CD4-positive, alpha-beta memory T cell (primary cell): ENCODE measurements around the gene GATM. TPM values are rescaled to one million over a fixed set of nuclear protein-coding genes. Genes with fewer than 3 reads are reported as not detected.

ENCODE experiments used
- CTCF ChIA-PET: fragments of 350-600 bp; sonication (Branson Sonifier 250); formaldehyde crosslinking; loops from one replicate; lab custom pipeline; 2021; ENCODE audit warnings: inconsistent platforms; ENCODE audit not compliant: partially characterized antibody; lab: Charles Lee
- POLR2A ChIA-PET: fragments of 350-600 bp; sonication (Branson Sonifier 250); formaldehyde crosslinking; loops from one replicate; lab custom pipeline; 2021; ENCODE audit not compliant: partially characterized antibody; lab: Charles Lee
- DNase-seq, 5 donors: peaks; one replicate each; pipeline versions ENCODE4 v3.0.0 to v3.0.0-alpha.2; 2020 to 2022; ENCODE audit warnings: mixed read lengths in 1 of 5
- H3K27ac ChIP-seq: one replicate; pipeline ENCODE4 v1.7.0; 2013; ENCODE audit warnings: low read depth, low read length
- H3K27me3 ChIP-seq: 2 replicates; pipeline ENCODE4 v1.7.0; 2013; ENCODE audit warnings: mild to moderate bottlenecking, low read length, moderate library complexity; ENCODE audit not compliant: insufficient read depth
- H3K36me3 ChIP-seq: 2 replicates; pipeline ENCODE4 v1.7.0; 2013; ENCODE audit warnings: mild to moderate bottlenecking, low read length, moderate library complexity; ENCODE audit not compliant: insufficient read depth
- H3K4me1 ChIP-seq: 2 replicates; pipeline ENCODE4 v1.7.0; 2013; ENCODE audit warnings: mild to moderate bottlenecking, low read length, moderate library complexity; ENCODE audit not compliant: insufficient read depth
- H3K4me3 ChIP-seq, 2 donors: one replicate each; pipeline ENCODE4 v1.7.0; 2013; ENCODE audit warnings: low read length in 2 of 2, mild to moderate bottlenecking in 1 of 2
- H3K9me3 ChIP-seq, 2 donors: one replicate each; pipeline ENCODE4 v1.7.0; 2013; ENCODE audit warnings: low read length in 2 of 2, control low read depth in 1 of 2; ENCODE audit not compliant: control insufficient read depth in 1 of 2
- H3K27ac Mint-ChIP-seq, 7 donors: one replicate each; pipeline ENCODE4 v1.8.0; 2020 to 2021; ENCODE audit warnings: mixed read lengths in 7 of 7, mild to moderate bottlenecking in 6 of 7, inconsistent platforms in 3 of 7, moderate library complexity in 3 of 7
- H3K27me3 Mint-ChIP-seq, 2 donors: one replicate each; pipeline ENCODE4 v1.8.0; 2020 to 2021; ENCODE audit warnings: mixed read lengths in 2 of 2
- H3K36me3 Mint-ChIP-seq, 2 donors: one replicate each; pipeline ENCODE4 v1.8.0; 2020 to 2021; ENCODE audit warnings: mixed read lengths in 2 of 2, inconsistent platforms in 1 of 2, mild to moderate bottlenecking in 1 of 2
- H3K4me1 Mint-ChIP-seq, 4 donors: one replicate each; pipeline ENCODE4 v1.8.0; 2020 to 2021; ENCODE audit warnings: mixed read lengths in 4 of 4, mild to moderate bottlenecking in 1 of 4
- H3K4me3 Mint-ChIP-seq, 8 donors: one replicate each; pipeline ENCODE4 v1.8.0; 2020 to 2021; ENCODE audit warnings: mixed read lengths in 8 of 8, mild to moderate bottlenecking in 7 of 8, moderate library complexity in 6 of 8, inconsistent platforms in 3 of 8
- H3K9me3 Mint-ChIP-seq, 8 donors: one replicate each; pipeline ENCODE4 v1.8.0; 2020 to 2021; ENCODE audit warnings: mixed read lengths in 8 of 8, mild to moderate bottlenecking in 5 of 8, inconsistent platforms in 3 of 8, moderate library complexity in 1 of 8
- intact Hi-C: fragments of 100-400 bp; cut with micrococcal nuclease; formaldehyde crosslinking; loops from one replicate; pipeline ENCODE4 v1.15.1; 2023
- polyA plus RNA-seq, 2 donors: library from polyadenylated mRNA; unstranded; fragments of 300-500 nt; fragmentation: Illumina TruSeq; gene quantifications; one replicate each; pipeline ENCODE4 v1.2.3, GENCODE V29; 2021
- total RNA-seq, 2 experiments: library from RNA; stranded (reverse); gene quantifications; one replicate each; pipeline ENCODE4 v1.2.3, GENCODE V29; 2021

Gene GATM
- total and polyA plus RNA-seq, 4 experiments from 2014 or later: 0.26 to 1.6 (median 1.1) TPM; not detected in 1

- intact Hi-C loops: no loop called here
- H3K27me3 ChIP-seq: no peaks in the 10 kb centered on the region
- H3K4me3 ChIP-seq: no peak overlapping the region
- H3K36me3 ChIP-seq: no peaks in the 10 kb centered on the region
- Mint-ChIP-seq H3K4me3 (no peak overlapping the region), H3K36me3 (no peaks in the 10 kb centered on the region), H3K4me1 (peaks cover 0 to 4% (median 3%) of the 10 kb centered on the region in 4 donors), H3K27ac (peak overlapping the region in 1 of 7 donors; percentile 47), H3K27me3 (peaks cover 6 to 10% of the 10 kb centered on the region in 2 donors), H3K9me3 (peaks cover 0 to 4% (median 0%) of the 10 kb centered on the region in 8 donors)
- CTCF ChIA-PET: interaction anchor here (0.5 kb wide), 1 partner anchor 373 kb away, joined by 3 read pairs; no protein-coding TSS in a partner anchor
- no peak overlapping the region for H3K27ac ChIP-seq
- no peak for DNase-seq
- POLR2A ChIA-PET: no interaction called here
- no peaks in the 10 kb centered on the region for H3K4me1 ChIP-seq
- no peaks in the 10 kb centered on the region for H3K9me3 ChIP-seq
Measured at GRCh38 chr15:45332694-45333093, 45.6 kb downstream of the GATM start.

GRCh38 chr15:45331972-45332371 lies 46.4 kb downstream of the GATM start:
- Mint-ChIP-seq H3K27me3 (peaks cover 10 to 12% of the 10 kb centered on the region in 2 donors), H3K27ac (no peak overlapping the region), H3K4me1 (peaks cover 0 to 4% (median 3%) of the 10 kb centered on the region in 4 donors), H3K36me3 (no peaks in the 10 kb centered on the region), H3K9me3 (no peaks in the 10 kb centered on the region), H3K4me3 (no peak overlapping the region)
- POLR2A ChIA-PET: no interaction called here
- Histone ChIP-seq H3K4me3 (no peak overlapping the region), H3K4me1 (no peaks in the 10 kb centered on the region), H3K27me3 (no peaks in the 10 kb centered on the region), H3K36me3 (no peaks in the 10 kb centered on the region), H3K9me3 (no peaks in the 10 kb centered on the region), H3K27ac (no peak overlapping the region)
- intact Hi-C loops: no loop called here
- DNase-seq: no peak
- CTCF ChIA-PET: no interaction called here

GRCh38 chr15:45328663-45329062 lies 49.7 kb downstream of the GATM start:
- H3K36me3 ChIP-seq: no peaks in the 10 kb centered on the region
- intact Hi-C loops: no loop called here
- no peak overlapping the region for H3K4me3 Mint-ChIP-seq
- H3K27ac Mint-ChIP-seq: no peak overlapping the region
- no peaks in the 10 kb centered on the region for H3K27me3 ChIP-seq
- POLR2A ChIA-PET: no interaction called here
- CTCF ChIA-PET: no interaction called here
- H3K9me3 Mint-ChIP-seq: peaks cover 0 to 3% (median 0%) of the 10 kb centered on the region in 8 donors
- peaks cover 20 to 24% of the 10 kb centered on the region in 2 donors for H3K27me3 Mint-ChIP-seq
- H3K4me3 ChIP-seq: no peak overlapping the region
- H3K4me1 Mint-ChIP-seq: no peaks in the 10 kb centered on the region
- no peaks in the 10 kb centered on the region for H3K9me3 ChIP-seq
- H3K27ac ChIP-seq: no peak overlapping the region
- H3K4me1 ChIP-seq: no peaks in the 10 kb centered on the region
- DNase-seq: no peak
- H3K36me3 Mint-ChIP-seq: no peaks in the 10 kb centered on the region

DNA sequence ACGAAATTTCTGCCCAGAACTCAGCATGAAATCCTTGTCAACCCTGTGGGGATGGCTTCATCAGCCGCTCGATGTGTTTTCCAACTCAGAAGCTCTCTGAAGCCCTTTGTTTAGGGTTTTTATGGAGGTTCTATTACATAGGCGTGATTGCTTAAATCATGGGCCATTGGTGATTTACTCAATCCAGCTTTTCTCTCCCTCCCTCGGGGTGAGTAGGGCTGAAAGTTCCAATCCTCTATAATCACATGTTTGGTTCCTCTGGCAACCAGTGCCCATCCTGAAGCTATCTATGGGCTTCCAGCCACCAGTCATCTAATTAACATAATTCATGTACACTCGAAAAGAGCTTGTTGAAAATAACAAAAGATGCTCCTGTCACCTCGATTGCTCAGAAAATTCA lies 51.6 kb downstream of the GATM start:
- no peaks in the 10 kb centered on the region for H3K9me3 ChIP-seq
- Mint-ChIP-seq H3K36me3 (no peaks in the 10 kb centered on the region), H3K4me1 (no peaks in the 10 kb centered on the region), H3K4me3 (no peak overlapping the region), H3K27ac (no peak overlapping the region), H3K27me3 (peaks cover 16 to 21% of the 10 kb centered on the region in 2 donors), H3K9me3 (peaks cover 0 to 3% (median 0%) of the 10 kb centered on the region in 8 donors)
- no peak overlapping the region for H3K27ac ChIP-seq
- no peak for DNase-seq
- ChIA-PET CTCF (no interaction called here), POLR2A (no interaction called here)
- H3K27me3 ChIP-seq: no peaks in the 10 kb centered on the region
- no peaks in the 10 kb centered on the region for H3K36me3 ChIP-seq
- intact Hi-C loops: no loop called here
- no peak overlapping the region for H3K4me3 ChIP-seq
- no peaks in the 10 kb centered on the region for H3K4me1 ChIP-seq

- H3K9me3 ChIP-seq: no peaks in the 10 kb centered on the region
- no peaks in the 10 kb centered on the region for H3K36me3 Mint-ChIP-seq
- H3K27me3 ChIP-seq: no peaks in the 10 kb centered on the region
- H3K4me3 Mint-ChIP-seq: no peak overlapping the region
- no peaks in the 10 kb centered on the region for H3K4me1 ChIP-seq
- H3K27ac ChIP-seq: no peak overlapping the region
- no peak for DNase-seq
- peaks cover 16 to 19% of the 10 kb centered on the region in 2 donors for H3K27me3 Mint-ChIP-seq
- H3K36me3 ChIP-seq: no peaks in the 10 kb centered on the region
- POLR2A ChIA-PET: no interaction called here
- H3K4me3 ChIP-seq: no peak overlapping the region
- CTCF ChIA-PET: no interaction called here
- intact Hi-C loops: no loop called here
- H3K9me3 Mint-ChIP-seq: peaks cover 0 to 3% (median 0%) of the 10 kb centered on the region in 8 donors
- no peak overlapping the region for H3K27ac Mint-ChIP-seq
- no peaks in the 10 kb centered on the region for H3K4me1 Mint-ChIP-seq
Measured at GRCh38 chr15:45326280-45326679, 52.1 kb downstream of the GATM start.

DNA sequence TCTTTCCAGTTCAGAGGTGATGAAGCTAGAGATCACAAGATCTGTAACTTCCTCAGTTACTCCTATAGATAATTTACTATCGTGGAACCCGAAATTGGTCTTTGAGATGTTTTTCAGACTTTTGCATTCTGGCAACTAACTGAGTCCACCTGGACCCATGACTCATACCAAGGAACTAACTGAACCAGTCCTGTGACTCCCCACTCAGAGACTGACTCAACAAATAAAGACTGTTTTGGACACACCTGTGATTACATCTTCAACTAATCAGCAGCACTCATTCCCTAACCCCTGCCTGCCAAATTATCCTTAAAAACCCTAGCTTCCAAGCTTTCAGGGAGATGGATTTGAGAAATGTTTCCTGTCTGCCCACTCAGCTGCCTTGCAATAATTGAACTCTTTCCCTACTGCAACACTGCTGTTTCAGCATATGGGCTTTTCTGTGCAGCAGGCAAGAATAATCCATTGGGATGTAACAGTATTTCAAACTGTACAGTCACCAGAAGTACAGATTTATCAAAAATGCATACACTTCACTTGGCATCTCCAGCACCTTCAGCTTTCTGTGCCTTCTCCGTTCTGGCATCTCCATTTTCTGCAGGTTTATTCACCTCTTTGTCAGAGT lies 57.7 kb downstream of the GATM start:
- Histone ChIP-seq H3K36me3 (no peaks in the 10 kb centered on the region), H3K9me3 (no peaks in the 10 kb centered on the region), H3K4me1 (no peaks in the 10 kb centered on the region), H3K4me3 (no peak overlapping the region), H3K27ac (no peak overlapping the region), H3K27me3 (no peaks in the 10 kb centered on the region)
- intact Hi-C loops: no loop called here
- Mint-ChIP-seq H3K9me3 (peaks cover 0 to 2% (median 0%) of the 10 kb centered on the region in 8 donors), H3K4me1 (no peaks in the 10 kb centered on the region), H3K27me3 (peaks cover 12 to 28% of the 10 kb centered on the region in 2 donors), H3K4me3 (no peak overlapping the region), H3K36me3 (no peaks in the 10 kb centered on the region), H3K27ac (no peak overlapping the region)
- no peak for DNase-seq
- ChIA-PET CTCF (no interaction called here), POLR2A (no interaction called here)

DNA sequence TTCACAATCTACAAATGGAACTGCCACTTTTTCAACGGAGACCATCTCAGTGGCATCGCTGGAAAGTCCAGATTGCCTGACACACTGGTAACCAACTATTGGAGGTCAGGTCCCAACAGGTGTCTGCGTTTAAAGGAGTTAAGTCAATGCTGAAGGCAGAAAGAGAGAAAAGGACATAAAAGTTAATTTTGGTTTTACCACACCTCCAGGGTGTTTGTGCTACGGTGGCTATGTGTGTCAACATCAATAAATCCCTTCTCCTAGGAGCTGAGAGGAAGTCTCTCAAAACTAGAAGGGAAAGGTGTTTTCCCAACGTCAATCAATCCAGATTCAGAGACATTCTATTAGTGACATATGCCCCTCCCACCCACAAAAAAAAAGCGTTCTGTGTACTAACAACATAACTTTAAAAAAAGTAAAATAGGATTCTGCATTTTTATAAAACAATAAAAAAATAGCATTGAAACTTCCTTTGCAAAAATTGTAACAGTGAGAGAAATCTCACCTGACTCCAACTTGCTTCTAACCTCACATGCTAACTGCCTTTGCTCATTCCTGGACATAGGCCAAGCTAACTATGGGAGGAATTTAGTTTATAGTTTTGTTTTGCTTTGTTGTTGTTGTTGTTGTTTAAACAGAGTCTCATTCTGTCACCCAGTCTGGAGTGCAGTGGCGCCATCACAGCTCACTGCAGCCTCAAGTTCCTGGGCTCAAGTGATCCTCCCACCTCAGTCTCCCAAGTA lies 58.7 kb downstream of the GATM start:
- peaks cover 17 to 26% of the 10 kb centered on the region in 2 donors for H3K27me3 Mint-ChIP-seq
- H3K4me3 Mint-ChIP-seq: no peak overlapping the region
- ChIA-PET CTCF (no interaction called here), POLR2A (no interaction called here)
- no peak for DNase-seq
- Histone ChIP-seq H3K27ac (no peak overlapping the region), H3K4me1 (no peaks in the 10 kb centered on the region), H3K36me3 (no peaks in the 10 kb centered on the region), H3K4me3 (no peak overlapping the region), H3K27me3 (no peaks in the 10 kb centered on the region), H3K9me3 (no peaks in the 10 kb centered on the region)
- H3K36me3 Mint-ChIP-seq: no peaks in the 10 kb centered on the region
- H3K4me1 Mint-ChIP-seq: peaks cover 0 to 2% (median 0%) of the 10 kb centered on the region in 4 donors
- peak overlapping the region in 1 of 7 donors; percentile 57 for H3K27ac Mint-ChIP-seq
- intact Hi-C loops: no loop called here
- peaks cover 0 to 2% (median 0%) of the 10 kb centered on the region in 8 donors for H3K9me3 Mint-ChIP-seq
